Measurements from ENCODE around the gene SORCS2. TPM values are rescaled to one million over a fixed set of nuclear protein-coding genes. Genes with fewer than 3 reads are reported as not detected.

The SORCS2 gene
- polyA plus RNA-seq, 3 donors, result 0.46 to 0.55 TPM; not detected in 1

DNA sequence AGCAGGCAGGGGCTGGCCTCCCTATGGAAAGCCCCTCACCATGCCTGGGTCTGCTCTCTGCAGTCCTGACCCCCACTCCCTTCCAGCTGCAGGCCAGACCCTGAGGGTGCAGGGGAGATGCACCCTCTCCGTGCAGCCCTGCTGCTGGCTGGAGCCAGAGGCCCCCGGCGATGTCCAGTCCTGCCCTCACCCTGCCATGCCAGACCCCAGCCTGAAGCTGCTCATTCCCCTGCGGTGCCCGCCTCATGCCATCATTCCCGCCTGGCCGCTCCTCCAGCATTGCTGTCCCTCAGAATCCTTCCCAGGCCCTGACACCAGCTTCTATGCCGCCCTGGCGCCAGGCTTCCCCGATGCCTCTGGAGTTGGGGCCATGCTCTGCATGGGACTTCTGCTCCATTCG, 72.4 kb downstream of the SORCS2 start:
- Histone ChIP-seq H3K4me2 (replicated peaks; ENCODE audit: extremely low read depth, low read length, poor library complexity, severe bottlenecking) (no peak overlapping the region), H3K27me3 (ENCODE audit: control insufficient read depth in 2 of 2, insufficient read depth in 2 of 2, low read length in 2 of 2) (no peaks in the 10 kb centered on the region), H4K20me1 (ENCODE audit: insufficient read depth, low read length) (no peaks in the 10 kb centered on the region), H3K36me3 (replicated peaks in 1 of 2; ENCODE audit: control insufficient read depth in 1 of 2, insufficient read depth in 2 of 2, low read length in 2 of 2) (no peaks in the 10 kb centered on the region), H3K79me2 (ENCODE audit: insufficient read depth, low read length) (no peaks in the 10 kb centered on the region), H3K4me3 (replicated peaks in 1 of 3; ENCODE audit: low read depth in 2 of 3, low read length in 3 of 3) (no peak overlapping the region), H3K27ac (ENCODE audit: low read depth in 1 of 2, low read length in 2 of 2) (no peak overlapping the region), H2AFZ (ENCODE audit: insufficient read depth, low read depth, low read length, poor library complexity, severe bottlenecking) (no peak overlapping the region), H3K9ac (ENCODE audit: insufficient read depth, low read length, poor library complexity, severe bottlenecking) (no peak overlapping the region), H3K9me3 (replicated peaks in 1 of 2; ENCODE audit: control insufficient read depth in 1 of 2, insufficient read depth in 1 of 2, low read length in 2 of 2) (no peaks in the 10 kb centered on the region), H3K4me1 (ENCODE audit: control insufficient read depth in 1 of 2, insufficient read depth in 2 of 2, low read length in 2 of 2) (no peaks in the 10 kb centered on the region)
- Mint-ChIP-seq H3K27ac (no peak overlapping the region), H3K36me3 (no peaks in the 10 kb centered on the region), H3K4me1 (no peaks in the 10 kb centered on the region), H3K27me3 (ENCODE audit: low read depth in 3 of 3) (peaks cover 6 to 11% (median 8%) of the 10 kb centered on the region in 3 donors), H3K4me3 (no peak overlapping the region), H3K9me3 (peaks cover 0 to 2% (median 0%) of the 10 kb centered on the region in 7 donors)
- 82% methylated on average over 7 of the region's 11 CpGs for WGBS (ENCODE audit: insufficient coverage)
- intact Hi-C loops (cut with micrococcal nuclease), result no loop called here
- TF ChIP-seq, protein P1, sequence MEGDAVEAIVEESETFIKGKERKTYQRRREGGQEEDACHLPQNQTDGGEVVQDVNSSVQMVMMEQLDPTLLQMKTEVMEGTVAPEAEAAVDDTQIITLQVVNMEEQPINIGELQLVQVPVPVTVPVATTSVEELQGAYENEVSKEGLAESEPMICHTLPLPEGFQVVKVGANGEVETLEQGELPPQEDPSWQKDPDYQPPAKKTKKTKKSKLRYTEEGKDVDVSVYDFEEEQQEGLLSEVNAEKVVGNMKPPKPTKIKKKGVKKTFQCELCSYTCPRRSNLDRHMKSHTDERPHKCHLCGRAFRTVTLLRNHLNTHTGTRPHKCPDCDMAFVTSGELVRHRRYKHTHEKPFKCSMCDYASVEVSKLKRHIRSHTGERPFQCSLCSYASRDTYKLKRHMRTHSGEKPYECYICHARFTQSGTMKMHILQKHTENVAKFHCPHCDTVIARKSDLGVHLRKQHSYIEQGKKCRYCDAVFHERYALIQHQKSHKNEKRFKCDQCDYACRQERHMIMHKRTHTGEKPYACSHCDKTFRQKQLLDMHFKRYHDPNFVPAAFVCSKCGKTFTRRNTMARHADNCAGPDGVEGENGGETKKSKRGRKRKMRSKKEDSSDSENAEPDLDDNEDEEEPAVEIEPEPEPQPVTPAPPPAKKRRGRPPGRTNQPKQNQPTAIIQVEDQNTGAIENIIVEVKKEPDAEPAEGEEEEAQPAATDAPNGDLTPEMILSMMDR (IDR thresholded peaks at IDR 0.05), result no peak
- DNase-seq, result no peak

GRCh38 chr4:7266525-7267292, 74.4 kb downstream of the SORCS2 start:
- Histone ChIP-seq H3K27me3 (ENCODE audit: control insufficient read depth in 2 of 2, insufficient read depth in 2 of 2, low read length in 2 of 2) (no peaks in the 10 kb centered on the region), H3K9ac (ENCODE audit: insufficient read depth, low read length, poor library complexity, severe bottlenecking) (no peak overlapping the region), H3K4me1 (ENCODE audit: control insufficient read depth in 1 of 2, insufficient read depth in 2 of 2, low read length in 2 of 2) (no peaks in the 10 kb centered on the region), H3K9me3 (replicated peaks in 1 of 2; ENCODE audit: control insufficient read depth in 1 of 2, insufficient read depth in 1 of 2, low read length in 2 of 2) (no peaks in the 10 kb centered on the region), H4K20me1 (ENCODE audit: insufficient read depth, low read length) (no peaks in the 10 kb centered on the region), H3K4me3 (replicated peaks in 1 of 3; ENCODE audit: low read depth in 2 of 3, low read length in 3 of 3) (no peak overlapping the region), H3K4me2 (replicated peaks; ENCODE audit: extremely low read depth, low read length, poor library complexity, severe bottlenecking) (no peak overlapping the region), H3K36me3 (replicated peaks in 1 of 2; ENCODE audit: control insufficient read depth in 1 of 2, insufficient read depth in 2 of 2, low read length in 2 of 2) (no peaks in the 10 kb centered on the region), H3K27ac (ENCODE audit: low read depth in 1 of 2, low read length in 2 of 2) (no peak overlapping the region), H2AFZ (ENCODE audit: insufficient read depth, low read depth, low read length, poor library complexity, severe bottlenecking) (no peak overlapping the region), H3K79me2 (ENCODE audit: insufficient read depth, low read length) (no peaks in the 10 kb centered on the region)
- no peak for DNase-seq
- WGBS (ENCODE audit: insufficient coverage), result 72% methylated on average over 6 of the region's 18 CpGs
- Mint-ChIP-seq H3K9me3 (peaks cover 0 to 2% (median 0%) of the 10 kb centered on the region in 7 donors), H3K27ac (peak overlapping the region in 1 of 7 donors; percentile 13), H3K4me3 (no peak overlapping the region), H3K36me3 (no peaks in the 10 kb centered on the region), H3K4me1 (no peaks in the 10 kb centered on the region), H3K27me3 (ENCODE audit: low read depth in 3 of 3) (peaks cover 6 to 11% (median 8%) of the 10 kb centered on the region in 3 donors)
- TF ChIP-seq, protein P1 (IDR thresholded peaks at IDR 0.05), result no peak
- intact Hi-C loops (cut with micrococcal nuclease), result no loop called here

Data from CD14-positive monocyte (primary cell).